CD4-positive, alpha-beta T cell treated with Interleukin-6 for 4 hours (primary cell): Measurements from ENCODE around the gene FGR.
"Not testable (repeated sequence)": the region's sequence is repeated elsewhere in the genome, so short reads cannot be mapped to it uniquely, and the experiment has no call there.

ENCODE experiments used
- DNase-seq: peaks from one replicate; pipeline ENCODE4 v3.0.0-alpha.2; 2020; ENCODE audit warnings: mixed read lengths

Gene FGR

GRCh38 chr1:27634985-27635367, at the start of gene FGR:
FGR (minus strand) TSS chr1:27635185; CDS start chr1:27623916, 11,269 bp downstream.
- DNase-seq = no peak

GRCh38 chr1:27684176-27684575, 49.2 kb upstream of the FGR start:
- no peak for DNase-seq

GRCh38 chr1:27682351-27682944, 47.5 kb upstream of the FGR start:
- DNase-seq = no peak

GRCh38 chr1:27681580-27681979, 46.6 kb upstream of the FGR start:
- DNase-seq = not testable (repeated sequence)

GRCh38 chr1:27680225-27680791, 45.3 kb upstream of the FGR start:
- not testable (repeated sequence) for DNase-seq

- no peak for DNase-seq
These were observed 43.8 kb upstream of the FGR start for GRCh38 chr1:27678747-27679146.

GRCh38 chr1:27676410-27676809, 41.4 kb upstream of the FGR start:
- no peak for DNase-seq

- DNase-seq = no peak
These were observed 37.7 kb upstream of the FGR start for GRCh38 chr1:27672750-27673112.

- peak; percentile 79 for DNase-seq
These were observed 37.2 kb upstream of the FGR start, which contains the start of gene IFI6 for GRCh38 chr1:27671964-27672749. IFI6 (minus strand) TSS chr1:27672192; CDS start chr1:27669314, 2,878 bp downstream.

- no peak for DNase-seq
These were observed 34.9 kb upstream of the FGR start for GRCh38 chr1:27669876-27670275.

- DNase-seq = peak; percentile 92
These were observed 34.1 kb upstream of the FGR start for GRCh38 chr1:27668808-27669723.

- DNase-seq = no peak
These were observed 33.3 kb upstream of the FGR start for GRCh38 chr1:27668121-27668807.

GRCh38 chr1:27666791-27667254, 31.8 kb upstream of the FGR start:
- no peak for DNase-seq

- DNase-seq = no peak
These were observed 31.3 kb upstream of the FGR start for GRCh38 chr1:27666294-27666693.

- no peak for DNase-seq
These were observed 30.1 kb upstream of the FGR start for GRCh38 chr1:27665016-27665651.

- DNase-seq = no peak
These were observed 29.3 kb upstream of the FGR start for GRCh38 chr1:27664291-27664690.

- peak; percentile 92 for DNase-seq
These were observed 27.9 kb upstream of the FGR start for GRCh38 chr1:27662707-27663393.

GRCh38 chr1:27662261-27662660, 27.3 kb upstream of the FGR start:
- no peak for DNase-seq

GRCh38 chr1:27661412-27662075, 26.6 kb upstream of the FGR start:
- DNase-seq = no peak

GRCh38 chr1:27660300-27660835, 25.4 kb upstream of the FGR start:
- no peak for DNase-seq
